GM15510 (cell line): ENCODE measurements around the gene ANKRD33B.

Experiments used
- POLR2A ChIP-seq: IDR thresholded peaks from 3 replicates; pipeline ENCODE4 v1.6.1; 2011; ENCODE audit warnings: borderline replicate concordance; ENCODE audit not compliant: insufficient read length; ENCODE audit errors: extremely low read depth

Gene ANKRD33B

DNA sequence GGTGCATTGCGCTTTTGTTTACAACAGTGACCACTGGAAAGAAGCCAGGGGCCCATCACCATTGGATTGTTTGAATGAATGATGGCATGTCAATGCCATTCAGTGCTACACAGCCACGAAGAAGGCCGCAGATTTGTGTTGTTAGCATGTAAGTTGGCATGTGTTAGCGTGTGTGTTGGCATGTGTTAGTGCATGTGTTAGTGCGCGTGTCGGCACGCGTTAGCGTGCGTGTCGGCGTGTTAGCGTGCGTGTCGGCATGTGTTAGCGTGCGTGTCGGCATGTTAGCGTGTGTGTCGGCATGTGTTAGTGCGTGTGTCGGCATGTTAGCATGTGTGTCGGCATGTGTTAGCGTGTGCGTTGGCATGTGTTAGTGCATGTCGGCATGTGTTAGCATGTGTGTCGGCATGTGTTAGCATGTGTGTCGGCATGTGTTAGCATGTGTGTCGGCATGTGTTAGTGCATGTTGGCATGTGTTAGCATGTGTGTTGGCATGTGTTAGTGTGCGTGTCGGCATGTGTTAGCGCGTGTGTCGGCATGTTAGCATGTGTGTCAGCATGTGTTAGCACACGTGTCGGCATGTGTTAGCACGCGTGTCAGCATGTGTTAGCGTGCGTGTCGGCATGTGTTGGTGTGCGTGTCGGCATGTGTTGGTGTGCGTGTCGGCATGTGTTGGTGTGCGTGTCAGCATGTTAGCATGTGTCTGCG, 15.3 kb upstream of the ANKRD33B start:
- TF ChIP-seq POLR2A: no peak

DNA sequence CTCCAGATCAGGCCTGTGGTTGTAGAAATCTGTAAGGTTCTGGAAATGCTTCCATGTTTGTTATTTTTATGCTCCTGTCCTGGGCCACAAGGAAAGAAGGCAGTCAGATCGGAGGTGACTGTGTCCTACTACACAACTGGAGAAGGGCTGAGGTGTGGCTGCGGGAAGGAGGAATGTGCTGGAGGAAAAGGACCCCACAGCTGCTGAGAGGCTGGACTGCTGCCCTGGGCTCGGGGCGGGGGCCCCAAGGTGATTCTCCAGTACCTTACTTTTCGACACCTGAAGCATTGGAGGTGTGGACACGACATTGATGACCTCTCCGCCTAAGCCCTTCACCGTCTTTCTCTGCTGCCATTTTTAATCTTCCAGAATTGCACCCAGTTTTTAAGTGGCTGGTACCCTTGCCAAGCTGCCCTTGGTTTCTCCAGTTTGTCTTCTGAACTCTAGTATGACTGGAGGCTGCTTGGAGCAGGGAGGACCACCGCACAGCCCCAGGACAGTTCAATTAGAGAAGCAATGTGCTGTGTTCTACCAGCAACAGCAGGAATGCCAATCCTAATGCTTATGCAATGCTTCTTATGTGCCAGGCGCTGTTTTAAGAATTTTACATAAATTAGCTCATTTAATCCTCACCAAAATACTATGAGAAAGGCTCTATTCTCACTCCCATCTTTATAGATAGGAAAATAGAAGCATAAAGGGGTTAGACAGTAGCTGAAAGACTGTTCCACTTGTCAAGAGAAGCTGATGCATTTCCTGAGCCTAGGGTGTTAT, 13.5 kb upstream of the ANKRD33B start:
- no peak for TF ChIP-seq POLR2A

DNA sequence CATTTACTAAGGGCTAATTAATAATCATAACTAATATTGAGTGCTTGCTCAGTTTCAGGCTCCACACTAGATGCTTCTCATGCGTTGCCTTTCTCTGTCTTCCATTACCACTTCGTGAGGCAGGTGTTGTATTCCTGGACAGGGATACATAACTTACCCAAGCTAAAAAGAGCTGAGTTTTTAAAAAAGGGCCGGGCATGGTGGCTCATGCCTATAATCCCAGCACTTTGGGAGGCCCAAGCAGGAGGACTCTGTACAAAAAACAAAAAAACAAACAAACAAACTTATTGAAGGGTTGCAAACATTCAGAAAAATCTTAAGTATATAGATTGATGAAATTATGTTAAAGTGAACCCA, 12.1 kb upstream of the ANKRD33B start:
- TF ChIP-seq POLR2A: no peak

DNA sequence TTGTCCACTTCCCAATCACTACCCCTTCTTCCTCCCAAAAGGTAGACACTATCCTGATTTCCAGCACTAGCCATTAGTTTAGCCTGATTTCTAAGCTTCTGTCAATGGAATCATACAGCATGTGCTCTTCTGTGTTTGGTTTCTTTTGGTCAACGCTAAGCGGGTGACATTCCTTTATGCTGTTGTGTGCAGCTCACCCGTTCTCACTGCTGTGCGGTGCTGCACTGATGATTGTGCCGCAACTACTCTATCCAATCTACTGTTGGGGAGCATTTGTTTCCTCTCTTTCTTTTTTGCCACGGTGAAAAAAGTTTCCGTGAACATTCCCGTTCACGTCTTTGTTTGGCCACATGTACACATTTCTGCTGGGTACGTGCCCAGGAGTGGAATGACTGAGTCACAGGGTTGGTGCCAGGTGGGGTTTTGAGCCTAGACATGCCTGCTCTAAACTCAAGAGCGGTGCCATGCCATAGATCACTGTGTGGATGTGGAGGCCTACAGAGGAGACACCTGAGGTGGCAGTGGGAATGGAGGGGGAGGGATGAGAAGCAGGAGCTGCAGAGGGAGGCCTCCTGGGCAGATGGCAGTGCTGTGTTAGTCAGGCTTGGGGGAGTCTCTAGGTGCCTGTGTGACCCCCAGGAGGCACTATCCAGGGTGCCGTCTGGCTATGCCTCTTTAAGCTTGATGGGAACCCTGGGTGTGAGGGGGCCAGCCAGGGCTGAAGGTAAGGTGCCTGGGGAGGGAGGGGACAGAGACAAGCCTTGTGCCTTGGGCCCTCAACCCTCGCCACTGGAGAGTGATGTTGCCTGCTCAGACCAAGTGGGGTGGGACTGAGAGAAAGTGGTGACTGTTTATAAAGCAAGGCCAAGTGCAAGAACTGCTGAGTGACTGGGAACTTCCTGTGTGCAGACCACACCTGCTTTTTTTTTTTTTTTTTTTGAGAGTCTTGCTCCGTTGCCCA, 11.4 kb upstream of the ANKRD33B start:
- no peak for TF ChIP-seq POLR2A

DNA sequence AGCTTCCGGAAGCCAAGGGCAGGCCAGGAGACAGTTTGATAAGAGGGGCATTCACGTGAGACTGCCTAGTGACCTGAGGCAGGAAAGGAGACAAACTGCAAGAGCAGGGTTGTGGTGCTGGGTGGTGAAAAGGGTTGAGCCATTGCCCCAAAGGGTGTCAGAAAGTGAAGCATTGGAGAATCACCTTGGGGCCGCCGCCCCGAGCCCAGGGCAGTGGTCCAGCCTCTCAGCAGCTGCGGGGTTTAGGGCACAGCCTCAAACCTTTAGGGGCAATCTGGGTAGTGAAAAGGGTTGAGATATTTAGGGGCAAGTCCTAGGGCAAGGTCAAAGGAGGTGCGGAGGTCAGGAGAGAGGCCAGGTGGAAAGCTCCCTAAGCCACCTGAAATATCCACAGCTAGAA, 10.4 kb upstream of the ANKRD33B start:
- no peak for TF ChIP-seq POLR2A

DNA sequence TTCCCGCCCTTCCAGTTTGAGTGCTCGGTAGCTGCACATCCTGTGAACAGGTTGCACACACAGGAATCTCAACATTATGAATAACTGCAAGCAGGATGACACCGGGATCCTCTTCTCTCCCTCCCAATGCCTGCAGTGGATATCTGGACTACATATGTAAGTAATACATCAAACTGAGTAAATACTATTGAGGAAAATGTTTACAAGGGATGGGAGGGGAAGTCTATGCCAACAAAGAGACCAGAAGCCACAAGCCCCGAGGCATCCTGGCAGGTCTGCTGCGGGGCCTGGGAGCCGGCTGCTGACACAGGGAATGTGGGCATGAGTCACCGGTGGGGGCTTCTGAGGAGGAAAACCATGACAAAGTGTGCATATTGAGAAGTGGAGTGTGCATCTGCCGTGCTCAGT, 8.6 kb upstream of the ANKRD33B start:
- no peak for TF ChIP-seq POLR2A

DNA sequence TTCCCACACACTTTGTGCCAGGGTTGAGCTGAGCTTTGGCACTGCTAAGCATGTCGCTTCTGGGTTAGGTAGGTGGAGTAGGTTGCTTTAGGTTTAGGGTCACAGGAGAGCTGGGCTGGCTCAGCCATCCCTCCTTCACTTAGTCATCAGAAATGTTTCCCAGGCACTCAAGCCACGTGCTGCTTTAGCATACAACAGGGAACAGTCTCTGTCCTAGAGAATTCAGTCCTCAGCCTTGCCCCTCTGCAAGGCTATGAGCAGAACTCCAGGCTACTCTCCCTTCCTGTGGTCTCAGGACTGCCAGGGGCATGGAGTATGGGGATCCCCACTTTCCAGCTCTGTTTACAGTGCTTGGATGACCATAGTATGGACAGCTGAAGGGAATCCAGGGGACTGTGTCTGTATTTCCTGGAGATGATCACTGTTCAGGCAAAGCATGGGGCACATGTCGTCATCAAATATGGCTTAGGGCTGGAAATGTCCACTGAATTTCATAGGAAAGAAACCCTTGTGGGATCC, 7.5 kb upstream of the ANKRD33B start:
- no peak for TF ChIP-seq POLR2A

DNA sequence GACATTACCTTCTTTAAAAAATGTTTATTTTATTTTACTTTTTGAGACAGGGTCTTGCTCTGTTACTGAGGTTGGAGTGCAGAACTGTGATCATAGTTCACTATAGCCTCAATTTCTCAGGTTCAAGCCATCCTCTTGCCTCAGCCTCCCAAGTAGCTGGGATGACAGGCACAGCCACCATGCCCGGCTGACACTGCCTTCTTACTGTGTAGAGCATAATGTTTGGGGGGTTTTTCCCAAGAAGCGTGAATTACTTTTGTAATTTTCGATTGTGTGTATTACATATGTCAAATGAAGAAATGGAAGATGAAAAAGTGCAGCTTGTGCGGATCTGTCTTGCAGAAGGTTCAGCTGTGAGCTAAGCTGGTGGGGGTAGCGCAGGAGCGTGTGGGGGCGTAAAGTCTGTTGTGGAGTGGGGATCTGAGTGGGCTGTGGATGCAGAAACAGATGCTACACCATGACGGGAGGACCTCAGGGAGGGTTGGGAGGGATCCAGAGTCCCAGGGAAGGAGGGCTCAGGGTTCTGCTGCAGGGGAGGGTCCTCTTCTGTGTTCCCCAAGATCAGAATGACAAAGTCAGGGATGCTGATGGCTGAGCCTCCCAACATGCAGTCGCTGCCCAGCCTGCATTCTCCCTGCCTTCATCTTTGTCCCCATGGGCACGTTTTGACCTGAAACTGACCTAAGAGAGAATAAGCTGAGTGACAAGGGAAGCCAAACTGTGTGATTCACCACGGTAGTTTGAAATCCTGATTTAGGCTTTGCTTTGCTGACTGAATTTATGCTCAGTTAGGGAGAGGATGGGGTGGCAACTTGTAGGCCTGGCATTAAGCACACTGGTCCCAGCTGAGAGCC, 6.8 kb upstream of the ANKRD33B start:
- TF ChIP-seq POLR2A: no peak

DNA sequence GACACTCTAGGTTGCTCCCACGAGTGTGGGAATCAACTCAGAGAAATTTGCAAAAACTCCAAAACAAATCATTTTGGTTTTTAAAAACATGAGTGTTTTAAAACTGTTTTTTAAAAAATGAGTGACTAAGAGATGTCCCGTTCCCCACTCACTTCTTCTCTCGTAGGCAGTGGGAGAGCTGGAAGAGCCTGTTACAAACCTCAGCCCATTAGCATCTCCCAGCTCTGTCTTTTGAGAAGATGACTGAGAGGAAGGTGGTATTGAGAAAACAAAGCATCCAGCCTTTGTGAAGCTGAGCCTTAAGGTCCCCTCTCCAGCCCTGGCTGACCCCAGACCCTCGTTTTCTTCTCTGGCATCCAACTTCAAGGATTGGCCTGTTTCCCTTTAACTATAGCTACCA, 4.7 kb upstream of the ANKRD33B start:
- TF ChIP-seq POLR2A: no peak

DNA sequence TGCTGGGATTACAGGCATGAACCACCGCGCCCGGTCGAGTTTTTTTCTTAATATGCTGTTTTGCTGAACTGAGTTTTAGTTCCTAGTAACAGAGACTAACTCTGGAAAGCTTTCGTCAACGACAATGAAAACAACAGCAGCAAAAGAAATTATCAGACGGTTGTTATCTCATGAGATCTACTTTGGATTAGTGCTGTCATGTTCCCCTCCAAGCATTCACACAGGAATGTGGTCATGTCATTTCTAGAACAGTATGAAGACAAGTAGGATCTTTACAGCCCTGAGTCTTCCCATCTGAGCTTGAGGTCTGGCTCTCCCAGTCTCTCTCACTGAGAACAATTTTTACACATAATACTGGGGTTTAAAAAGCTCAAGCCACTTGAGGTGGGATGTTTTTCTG, 4.0 kb upstream of the ANKRD33B start:
- no peak for TF ChIP-seq POLR2A

DNA sequence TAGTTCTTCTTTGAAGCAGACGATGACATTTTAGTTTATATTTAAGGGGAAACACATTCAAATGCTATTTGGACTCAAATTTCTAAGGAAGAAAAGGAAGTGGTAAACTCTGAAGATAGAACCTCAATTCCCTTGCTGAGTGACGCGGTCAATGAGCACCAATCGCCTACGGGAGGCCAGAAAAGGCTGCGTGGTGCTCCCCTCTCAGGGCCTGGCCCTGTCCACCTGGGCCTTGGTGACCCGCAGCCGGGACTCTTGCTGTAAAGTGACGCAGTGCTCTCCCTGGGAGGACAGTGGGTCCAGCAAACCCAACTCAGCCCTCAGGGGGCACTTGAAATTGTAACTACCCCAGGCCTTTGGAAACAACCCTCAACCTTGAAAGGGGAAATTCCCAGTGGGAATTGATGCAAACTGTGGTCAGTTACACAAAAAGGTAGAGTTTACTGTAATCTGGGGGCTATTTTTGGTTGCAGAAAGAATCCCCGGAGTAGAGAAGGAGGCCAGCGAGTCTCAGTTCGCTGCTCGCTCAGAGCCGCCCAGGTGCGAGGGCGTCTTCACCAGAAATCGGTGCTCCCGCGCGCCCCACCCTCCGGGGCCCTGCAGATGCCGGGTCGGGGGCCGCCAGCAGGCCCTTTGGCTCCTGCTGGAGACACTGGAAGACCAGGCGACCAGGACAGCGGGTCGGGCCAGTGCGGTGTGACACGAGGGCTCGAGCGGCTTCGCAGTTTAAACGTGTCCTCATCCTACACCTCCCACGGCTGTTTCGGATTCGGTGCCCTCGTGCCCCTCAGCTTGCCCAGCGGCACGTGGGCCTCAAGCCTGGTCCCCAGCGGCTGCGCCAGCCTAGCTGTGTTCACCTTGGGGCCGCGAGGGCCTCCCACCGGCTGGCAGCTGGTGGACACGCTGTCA, 1.4 kb upstream of the ANKRD33B start:
- peak; percentile 9 for TF ChIP-seq POLR2A

DNA sequence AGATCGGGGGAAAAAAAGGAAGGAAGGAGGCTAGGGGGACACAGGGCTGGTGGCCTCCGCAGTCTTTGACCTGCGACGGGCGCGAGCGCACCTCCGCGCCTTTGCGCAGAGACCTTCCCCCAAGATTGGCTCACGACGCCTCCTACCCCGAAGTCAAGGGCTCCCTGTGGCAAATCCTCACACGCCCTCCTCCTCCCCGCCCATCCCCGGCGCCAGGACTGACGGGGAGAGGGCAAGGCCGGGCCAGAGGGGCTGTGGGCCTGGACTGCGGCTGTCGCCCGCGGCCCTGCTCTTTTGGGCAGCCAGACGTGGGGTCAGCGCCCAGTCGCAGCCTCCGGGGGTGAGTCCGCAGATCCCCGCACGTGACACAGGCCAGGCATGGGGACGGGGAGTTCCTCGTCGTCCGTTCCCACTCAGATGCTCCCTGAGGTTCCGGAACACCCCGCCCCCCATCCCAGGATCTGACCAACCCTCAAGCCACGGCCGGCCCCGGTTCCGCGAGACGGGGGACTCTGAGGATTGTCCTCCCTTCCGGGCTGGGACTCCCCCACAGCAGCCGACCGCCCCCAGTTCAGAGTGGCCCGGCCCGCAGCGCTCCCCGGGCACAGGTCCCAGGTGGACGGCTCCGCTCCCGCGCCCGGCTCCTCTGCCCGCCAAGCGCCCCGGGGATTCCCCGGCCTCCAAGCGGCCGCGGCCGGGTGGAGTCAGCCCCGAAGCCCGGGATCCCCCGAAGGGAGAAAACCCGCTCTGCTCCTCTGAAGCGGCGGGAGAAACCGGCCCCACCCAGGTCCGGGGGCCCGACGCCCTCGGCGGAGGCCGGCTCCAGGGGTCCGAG, 543 bp upstream of the ANKRD33B start:
- peak; percentile 1 for TF ChIP-seq POLR2A
